SK-N-SH (cell line): ENCODE data around the gene NUP133. TPM values are rescaled to one million over a fixed set of nuclear protein-coding genes. Genes with fewer than 3 reads are reported as not detected.
"Not testable (repeated sequence)": the region's sequence is repeated elsewhere in the genome, so short reads cannot be mapped to it uniquely, and the experiment has no call there.

Source experiments
- CTCF ChIA-PET: fragments of 300-600, 350-600 bp; formaldehyde crosslinking; extraction: SDS; loops from one replicate; lab custom pipeline; 2021; lab: Yijun Ruan, JAX
- POLR2A ChIA-PET: fragments of 350-600 bp; sonication (Branson Sonifier 250); formaldehyde crosslinking; extraction: SDS; loops from one replicate; lab custom pipeline; 2020; ENCODE audit warnings: antibody characterized with exemption, inconsistent platforms; lab: Yijun Ruan, JAX
- DNase-seq: peaks from one replicate; pipeline ENCODE4 v3.0.0; 2012
- H2AFZ ChIP-seq: fragments of 200-600 bp; sonication (generic); 2 replicates; pipeline ENCODE4 v1.8.1; 2016; ENCODE audit warnings: antibody characterized with exemption, mild to moderate bottlenecking, low read depth
- H3F3A ChIP-seq: fragments of 200-600 bp; sonication (generic); replicated peaks from 2 replicates; pipeline ENCODE3; 2016; ENCODE audit warnings: antibody characterized with exemption, mild to moderate bottlenecking; ENCODE audit not compliant: insufficient read depth
- H3K27ac ChIP-seq, 2 experiments: fragments of 200-500 bp in 1 of 2; fragments of 200-600 bp in 1 of 2; sonication (Bioruptor generic) in 1 of 2; sonication (generic), shearing (Covaris generic) in 1 of 2; 2 replicates each; pipeline versions ENCODE4 v1.5.1 to v1.6.1; 2014 to 2016; ENCODE audit warnings: low read depth in 2 of 2, inconsistent platforms in 1 of 2, low read length in 1 of 2, mild to moderate bottlenecking in 1 of 2, mixed read lengths in 1 of 2
- H3K27me3 ChIP-seq: fragments of 200-600 bp; sonication (generic), shearing (Covaris generic); 2 replicates; pipeline ENCODE4 v1.6.1; 2016; ENCODE audit warnings: mixed run types; ENCODE audit not compliant: insufficient read depth
- H3K36me3 ChIP-seq, 2 experiments: fragments of 200-500 bp in 1 of 2; fragments of 200-600 bp in 1 of 2; sonication (Bioruptor generic) in 1 of 2; sonication (generic) in 1 of 2; replicated peaks in 1 of 2; 2 replicates each; pipeline versions ENCODE3 to v1.5.1; 2014 to 2016; ENCODE audit warnings: low read length in 1 of 2, mild to moderate bottlenecking in 1 of 2; ENCODE audit not compliant: insufficient read depth in 2 of 2, control insufficient read depth in 1 of 2
- H3K4me1 ChIP-seq, 2 experiments: fragments of 200-500 bp in 1 of 2; fragments of 200-600 bp in 1 of 2; sonication (Bioruptor generic) in 1 of 2; sonication (generic), shearing (Covaris generic) in 1 of 2; 2 replicates each; pipeline versions ENCODE4 v1.5.1 to v1.6.1; 2014 to 2016; ENCODE audit warnings: low read depth in 1 of 2, low read length in 1 of 2, mixed run types in 1 of 2; ENCODE audit not compliant: insufficient read depth in 2 of 2, control insufficient read depth in 1 of 2
- H3K4me2 ChIP-seq: fragments of 200-600 bp; sonication (generic), shearing (Covaris generic); 2 replicates; pipeline ENCODE4 v1.6.1; 2017; ENCODE audit warnings: mixed run types
- H3K4me3 ChIP-seq, 2 experiments: fragments of 200-500 bp in 1 of 2; fragments of 200-600 bp in 1 of 2; sonication (Bioruptor generic) in 1 of 2; sonication (generic), shearing (Covaris generic) in 1 of 2; 2 replicates each; pipeline versions ENCODE4 v1.5.1 to v1.8.1; 2014 to 2016; ENCODE audit warnings: low read depth in 2 of 2, inconsistent platforms in 1 of 2, low read length in 1 of 2, mild to moderate bottlenecking in 1 of 2, mixed read lengths in 1 of 2, moderate library complexity in 1 of 2
- H3K79me2 ChIP-seq: fragments of 200-600 bp; sonication (generic); 2 replicates; pipeline ENCODE4 v1.8.1; 2017; ENCODE audit warnings: mild to moderate bottlenecking; ENCODE audit not compliant: insufficient read depth
- H3K9ac ChIP-seq: fragments of 200-600 bp; sonication (generic); 2 replicates; pipeline ENCODE4 v1.6.1; 2017; ENCODE audit warnings: mixed run types
- H3K9me2 ChIP-seq: fragments of 200-600 bp; sonication (generic); 2 replicates; pipeline ENCODE4 v1.6.1; 2017; ENCODE audit warnings: mixed run types
- H3K9me3 ChIP-seq: fragments of 200-600 bp; sonication (generic); 2 replicates; pipeline ENCODE4 v1.6.1; 2017; ENCODE audit warnings: mixed run types, mild to moderate bottlenecking, moderate library complexity
- H4K20me1 ChIP-seq: fragments of 200-600 bp; sonication (generic); 2 replicates; pipeline ENCODE4 v1.6.1; 2017; ENCODE audit warnings: mild to moderate bottlenecking, mixed run types; ENCODE audit not compliant: insufficient read depth
- CHD2 ChIP-seq: fragments of 150-350 bp; IDR thresholded peaks from 2 replicates; pipeline ENCODE4 v1.6.1; 2018; ENCODE audit warnings: low read length; ENCODE audit not compliant: partially characterized antibody
- IRF3 ChIP-seq: fragments of 150-350 bp; IDR thresholded peaks from 2 replicates; pipeline ENCODE4 v1.6.1; 2016; ENCODE audit warnings: mild to moderate bottlenecking, low read depth, low read length
- MXI1 ChIP-seq: IDR thresholded peaks from 2 replicates; pipeline ENCODE4 v1.6.1; 2012; ENCODE audit warnings: mild to moderate bottlenecking, low read depth, low read length, improper control_type of control experiment
- POLR2AphosphoS5 ChIP-seq: IDR thresholded peaks from 2 replicates; pipeline ENCODE4 v1.6.1; 2012; ENCODE audit warnings: low read depth, low read length
- RXRA ChIP-seq: IDR thresholded peaks from 2 replicates; pipeline ENCODE4 v1.4.0; 2012; ENCODE audit warnings: low read depth, mild to moderate bottlenecking, borderline replicate concordance
- SIN3A ChIP-seq: IDR thresholded peaks from 2 replicates; pipeline ENCODE4 v1.6.1; 2012; ENCODE audit warnings: low read depth, mild to moderate bottlenecking, low read length, moderate library complexity, borderline replicate concordance
- TAF1 ChIP-seq: IDR thresholded peaks from 2 replicates; pipeline ENCODE4 v1.6.1; 2012; ENCODE audit warnings: low read depth, mild to moderate bottlenecking, low read length, moderate library complexity, borderline replicate concordance
- TEAD4 ChIP-seq: IDR thresholded peaks from 2 replicates; pipeline ENCODE4 v1.4.0; 2012; ENCODE audit warnings: mild to moderate bottlenecking, borderline replicate concordance; ENCODE audit not compliant: insufficient read depth
- USF1 ChIP-seq: IDR thresholded peaks from 2 replicates; pipeline ENCODE4 v1.4.0; 2012; ENCODE audit warnings: low read depth, borderline replicate concordance
- USF2 ChIP-seq: fragments of 150-350 bp; IDR thresholded peaks from 2 replicates; pipeline ENCODE4 v1.6.1; 2017; ENCODE audit warnings: antibody characterized with exemption, low read length, low read depth, borderline replicate concordance
- WGBS: methylation state at CpG from one replicate; pipeline ENCODE4 v1.1.6; 2017; ENCODE audit warnings: low lambda C conversion rate; 5-methylcytosine and 5-hydroxymethylcytosine counted together
- polyA plus RNA-seq, 3 experiments: library from polyadenylated mRNA; depleted of rRNA; stranded (reverse); fragments of >200 nt; gene quantifications; 2 replicates each; pipeline ENCODE4 v1.2.3, GENCODE V29; 2012

The NUP133 gene
- polyA plus RNA-seq, 1 of the 3 experiments (the other 2 are of a cell fraction): 10.9 TPM

GRCh38 chr1:229478852-229479251 lies 29.3 kb downstream of the NUP133 start:
- H4K20me1 ChIP-seq: no peaks in the 10 kb centered on the region
- H3K4me2 ChIP-seq: no peak overlapping the region
- H3K27me3 ChIP-seq: no peaks in the 10 kb centered on the region
- WGBS: 100% methylated on average over 1 of the region's 1 CpG
- no peak overlapping the region for H3K9ac ChIP-seq
- H3K79me2 ChIP-seq: no peaks in the 10 kb centered on the region
- DNase-seq: no peak
- H3K9me3 ChIP-seq: no peaks in the 10 kb centered on the region
- no peak overlapping the region for H3K27ac ChIP-seq
- no peaks in the 10 kb centered on the region for H3F3A ChIP-seq
- H3K9me2 ChIP-seq: no peaks in the 10 kb centered on the region
- POLR2A ChIA-PET: no interaction called here
- TF ChIP-seq SIN3A (no peak), IRF3 (no peak), TEAD4 (no peak), TAF1 (no peak), USF2 (no peak), MXI1 (no peak), USF1 (no peak), RXRA (no peak), CHD2 (no peak), POLR2AphosphoS5 (no peak)
- no peak overlapping the region for H2AFZ ChIP-seq
- peaks cover 0 to 7% of the 10 kb centered on the region in 2 experiments; a peak in 1 of 4 replicates for H3K4me1 ChIP-seq
- H3K36me3 ChIP-seq: peaks cover 40 to 65% of the 10 kb centered on the region in 2 experiments
- no peak overlapping the region for H3K4me3 ChIP-seq
- CTCF ChIA-PET: interaction anchor here (1.1 to 8.7 kb wide), 2 partner anchors 20 to 222 kb away, joined by 3 to 143 read pairs; no protein-coding TSS in a partner anchor

- CTCF ChIA-PET: interaction anchor here (0.7 to 6.1 kb wide), 2 partner anchors 218 to 811 kb away, joined by 4 to 29 read pairs; no protein-coding TSS in a partner anchor
- H3K9ac ChIP-seq, H3K4me3 ChIP-seq, H3F3A ChIP-seq, H3K27ac ChIP-seq, H4K20me1 ChIP-seq, H3K4me2 ChIP-seq, H3K79me2 ChIP-seq, H2AFZ ChIP-seq, H3K27me3 ChIP-seq, H3K9me2 ChIP-seq, H3K4me1 ChIP-seq, POLR2A ChIA-PET, H3K9me3 ChIP-seq, DNase-seq: not testable (repeated sequence)
- H3K36me3 ChIP-seq: peaks cover 37 to 54% of the 10 kb centered on the region in 2 experiments
- 96% methylated on average over 13 of the region's 13 CpGs for WGBS
These were observed 32.3 kb downstream of the NUP133 start for GRCh38 chr1:229475859-229476258.
